IPS DF 4.7 (cell line): ENCODE results near the gene UGCG.
"Not testable (repeated sequence)": the region's sequence is repeated elsewhere in the genome, so short reads cannot be mapped to it uniquely, and the experiment has no call there.

Experiments
- DNase-seq: peaks from one replicate; pipeline ENCODE4 v3.0.0-alpha.2; 2013; ENCODE audit warnings: low spot score; ENCODE audit errors: extremely low read depth

Gene UGCG

GRCh38 chr9:111895996-111896941 lies at the start of gene UGCG:
TSS of gene UGCG (plus strand) at chr9:111896814. CDS start at chr9:111897216, 402 bp downstream.
- DNase-seq: no peak

GRCh38 chr9:111851553-111851952 lies 45.1 kb upstream of the UGCG start:
- DNase-seq: peak; percentile 11

GRCh38 chr9:111852291-111852690 lies 44.3 kb upstream of the UGCG start:
- DNase-seq: no peak

GRCh38 chr9:111853450-111853827 lies 43.2 kb upstream of the UGCG start:
- no peak for DNase-seq

GRCh38 chr9:111854799-111855198 lies 41.8 kb upstream of the UGCG start:
- no peak for DNase-seq

- no peak for DNase-seq
These were observed 38.9 kb upstream of the UGCG start for GRCh38 chr9:111857555-111858211.

- DNase-seq: no peak
These were observed 36.2 kb upstream of the UGCG start for GRCh38 chr9:111860443-111860842.

GRCh38 chr9:111863636-111864035 lies 33.0 kb upstream of the UGCG start:
- DNase-seq: no peak

GRCh38 chr9:111866976-111867375 lies 29.6 kb upstream of the UGCG start:
- DNase-seq: no peak

GRCh38 chr9:111868475-111868874 lies 28.1 kb upstream of the UGCG start:
- peak; percentile 56 for DNase-seq

- DNase-seq: no peak
These were observed 25.7 kb upstream of the UGCG start for GRCh38 chr9:111870774-111871498.

GRCh38 chr9:111871499-111871855 lies 25.1 kb upstream of the UGCG start:
- DNase-seq: no peak

- DNase-seq: no peak
These were observed 23.7 kb upstream of the UGCG start for GRCh38 chr9:111872886-111873285.

GRCh38 chr9:111873901-111874300 lies 22.7 kb upstream of the UGCG start:
- DNase-seq: no peak

- no peak for DNase-seq
These were observed 22.1 kb upstream of the UGCG start for GRCh38 chr9:111874500-111874899.

GRCh38 chr9:111875291-111875690 lies 21.3 kb upstream of the UGCG start:
- DNase-seq: not testable (repeated sequence)

GRCh38 chr9:111875691-111876090 lies 20.9 kb upstream of the UGCG start:
- not testable (repeated sequence) for DNase-seq

GRCh38 chr9:111876179-111876578 lies 20.4 kb upstream of the UGCG start:
- DNase-seq: no peak

- DNase-seq: no peak
These were observed 19.2 kb upstream of the UGCG start for GRCh38 chr9:111877420-111877819.

GRCh38 chr9:111878946-111879345 lies 17.7 kb upstream of the UGCG start:
- no peak for DNase-seq

GRCh38 chr9:111886983-111887718 lies 9.5 kb upstream of the UGCG start:
- no peak for DNase-seq
